ENCODE results near the gene UMAD1.

Gene UMAD1

DNA sequence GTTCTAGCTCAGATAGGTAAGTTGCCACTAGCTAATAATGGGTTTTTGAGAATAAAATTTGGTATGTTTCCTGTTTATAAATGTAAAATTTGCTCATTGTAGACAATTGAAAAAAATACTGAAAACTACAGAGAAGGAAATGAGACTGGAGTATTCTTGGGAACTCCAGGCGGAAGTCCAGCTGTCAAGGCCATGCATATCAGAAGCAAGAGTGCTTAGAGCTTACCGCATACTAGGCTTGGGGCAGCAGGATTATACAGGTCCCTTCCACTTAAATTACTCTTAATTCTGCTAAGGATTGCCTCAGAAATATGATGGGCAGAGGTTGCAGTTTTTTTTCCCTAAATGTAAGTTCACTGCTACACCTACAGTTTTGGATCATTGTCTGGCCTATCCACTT, 26.6 kb downstream of the UMAD1 start:
- no peaks in the 10 kb centered on the region for H3K4me1 ChIP-seq (ENCODE audit: control insufficient read depth, insufficient read depth, low read depth, low read length)
- H3K4ac ChIP-seq (ENCODE audit: low read depth in 1 of 2, low read length in 2 of 2), result no peak overlapping the region
- H3K27ac ChIP-seq (ENCODE audit: low read length, poor library complexity, severe bottlenecking), result no peak overlapping the region
- no peak overlapping the region for H2AK5ac ChIP-seq (ENCODE audit: low read length, severe bottlenecking)
- no peak overlapping the region for H2BK120ac ChIP-seq (ENCODE audit: low read depth, low read length)
- H2BK12ac ChIP-seq (ENCODE audit: low read length in 2 of 2), result no peak overlapping the region
- H3K79me1 ChIP-seq (replicated peaks; ENCODE audit: low read length, poor library complexity, severe bottlenecking), result peaks cover 18% of the 10 kb centered on the region
- H4K91ac ChIP-seq (ENCODE audit: low read length), result no peak overlapping the region
- H2AFZ ChIP-seq (ENCODE audit: low read depth, low read length), result no peak overlapping the region
- H3K27me3 ChIP-seq (ENCODE audit: control insufficient read depth in 1 of 2, insufficient read depth in 1 of 2, low read length in 2 of 2), result no peaks in the 10 kb centered on the region
- no peak overlapping the region for H3K18ac ChIP-seq (ENCODE audit: low read depth in 1 of 2, low read length in 2 of 2)
- no peak overlapping the region for H2BK15ac ChIP-seq (ENCODE audit: low read depth, poor library complexity, severe bottlenecking)
- H3K14ac ChIP-seq (ENCODE audit: low read length in 2 of 2), result no peak overlapping the region
- no peak overlapping the region for H3K23ac ChIP-seq (ENCODE audit: low read length in 2 of 2)
- H3K9me3 ChIP-seq (ENCODE audit: control insufficient read depth, low read length), result no peaks in the 10 kb centered on the region
- WGBS, result 86% methylated on average over 2 of the region's 2 CpGs
- no peaks in the 10 kb centered on the region for H3K36me3 ChIP-seq (ENCODE audit: control insufficient read depth in 1 of 2, insufficient read depth in 2 of 2, low read depth in 1 of 2, low read length in 2 of 2)
- no peak overlapping the region for H2BK5ac ChIP-seq (ENCODE audit: low read depth, low read length, poor library complexity, severe bottlenecking)
- H3K4me3 ChIP-seq (ENCODE audit: insufficient read depth in 1 of 2, low read depth in 1 of 2, low read length in 2 of 2), result no peak overlapping the region
- no peak overlapping the region for H3K9ac ChIP-seq (ENCODE audit: low read length)
- DNase-seq, result no peak
- no peak overlapping the region for H4K8ac ChIP-seq (ENCODE audit: low read length)
- H3K4me2 ChIP-seq (ENCODE audit: low read length, poor library complexity, severe bottlenecking), result no peak overlapping the region

DNA sequence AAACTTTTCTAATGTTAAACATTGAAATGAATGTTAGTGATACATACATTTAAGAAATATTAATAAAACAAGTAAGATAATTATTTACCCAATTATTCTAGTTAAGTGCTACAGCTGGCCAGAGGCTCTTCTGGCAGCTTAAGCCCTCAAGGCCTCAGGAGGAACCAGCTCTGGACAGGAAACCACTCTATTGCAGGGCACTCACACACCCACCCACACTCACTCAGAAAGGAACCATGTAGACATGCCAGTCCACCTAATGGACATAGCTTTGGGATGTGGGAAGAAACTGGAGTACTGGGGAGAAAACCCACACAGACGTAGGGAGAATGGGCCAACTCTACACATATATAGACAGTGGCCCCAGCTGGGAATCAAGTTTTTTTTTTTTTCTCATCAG, 28.2 kb downstream of the UMAD1 start:
- H3K4me3 ChIP-seq (ENCODE audit: insufficient read depth in 1 of 2, low read depth in 1 of 2, low read length in 2 of 2), result no peak overlapping the region
- no peaks in the 10 kb centered on the region for H3K27me3 ChIP-seq (ENCODE audit: control insufficient read depth in 1 of 2, insufficient read depth in 1 of 2, low read length in 2 of 2)
- H4K91ac ChIP-seq (ENCODE audit: low read length), result no peak overlapping the region
- no peak overlapping the region for H2BK120ac ChIP-seq (ENCODE audit: low read depth, low read length)
- peaks cover 20% of the 10 kb centered on the region for H3K79me1 ChIP-seq (replicated peaks; ENCODE audit: low read length, poor library complexity, severe bottlenecking)
- no peak overlapping the region for H3K14ac ChIP-seq (ENCODE audit: low read length in 2 of 2)
- no peaks in the 10 kb centered on the region for H3K36me3 ChIP-seq (ENCODE audit: control insufficient read depth in 1 of 2, insufficient read depth in 2 of 2, low read depth in 1 of 2, low read length in 2 of 2)
- H3K27ac ChIP-seq (ENCODE audit: low read length, poor library complexity, severe bottlenecking), result no peak overlapping the region
- H2BK15ac ChIP-seq (ENCODE audit: low read depth, poor library complexity, severe bottlenecking), result no peak overlapping the region
- no peak overlapping the region for H3K4ac ChIP-seq (ENCODE audit: low read depth in 1 of 2, low read length in 2 of 2)
- H3K23ac ChIP-seq (ENCODE audit: low read length in 2 of 2), result no peak overlapping the region
- H3K4me2 ChIP-seq (ENCODE audit: low read length, poor library complexity, severe bottlenecking), result no peak overlapping the region
- no peak for DNase-seq
- no peak overlapping the region for H2BK5ac ChIP-seq (ENCODE audit: low read depth, low read length, poor library complexity, severe bottlenecking)
- no peak overlapping the region for H2AFZ ChIP-seq (ENCODE audit: low read depth, low read length)
- H3K18ac ChIP-seq (ENCODE audit: low read depth in 1 of 2, low read length in 2 of 2), result no peak overlapping the region
- no peaks in the 10 kb centered on the region for H3K9me3 ChIP-seq (ENCODE audit: control insufficient read depth, low read length)
- no peak overlapping the region for H2AK5ac ChIP-seq (ENCODE audit: low read length, severe bottlenecking)
- H2BK12ac ChIP-seq (ENCODE audit: low read length in 2 of 2), result no peak overlapping the region
- no peak overlapping the region for H4K8ac ChIP-seq (ENCODE audit: low read length)
- H3K9ac ChIP-seq (ENCODE audit: low read length), result no peak overlapping the region
- no CpG with 5 or more reads among the region's 1 CpG for WGBS
- no peaks in the 10 kb centered on the region for H3K4me1 ChIP-seq (ENCODE audit: control insufficient read depth, insufficient read depth, low read depth, low read length)

DNA sequence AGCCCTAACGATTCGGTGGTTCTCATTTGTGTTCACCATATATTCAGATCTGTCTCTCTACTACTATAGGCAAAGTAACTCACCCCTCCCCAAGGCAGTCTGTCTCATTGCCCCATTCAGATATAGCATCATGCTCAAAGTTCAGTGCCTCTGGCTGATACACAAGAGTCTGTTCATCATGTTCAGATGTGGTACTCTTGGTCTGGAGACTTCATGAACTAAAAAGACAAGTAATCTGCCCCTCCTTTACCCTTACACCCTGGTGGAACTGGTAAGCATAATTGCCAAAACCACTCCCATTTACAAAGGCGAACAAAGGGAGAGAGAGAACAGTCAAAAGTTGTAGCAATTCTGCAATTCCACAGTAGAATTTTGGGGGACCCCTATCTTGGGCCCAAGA, 29.9 kb downstream of the UMAD1 start:
- no peak overlapping the region for H3K4ac ChIP-seq (ENCODE audit: low read depth in 1 of 2, low read length in 2 of 2)
- H2BK5ac ChIP-seq (ENCODE audit: low read depth, low read length, poor library complexity, severe bottlenecking), result no peak overlapping the region
- H3K23ac ChIP-seq (ENCODE audit: low read length in 2 of 2), result no peak overlapping the region
- H3K14ac ChIP-seq (ENCODE audit: low read length in 2 of 2), result no peak overlapping the region
- no peak overlapping the region for H3K9ac ChIP-seq (ENCODE audit: low read length)
- H2AK5ac ChIP-seq (ENCODE audit: low read length, severe bottlenecking), result no peak overlapping the region
- H3K27ac ChIP-seq (ENCODE audit: low read length, poor library complexity, severe bottlenecking), result no peak overlapping the region
- no peak overlapping the region for H3K18ac ChIP-seq (ENCODE audit: low read depth in 1 of 2, low read length in 2 of 2)
- H3K9me3 ChIP-seq (ENCODE audit: control insufficient read depth, low read length), result no peaks in the 10 kb centered on the region
- H3K4me2 ChIP-seq (ENCODE audit: low read length, poor library complexity, severe bottlenecking), result no peak overlapping the region
- no peak overlapping the region for H4K8ac ChIP-seq (ENCODE audit: low read length)
- H3K36me3 ChIP-seq (ENCODE audit: control insufficient read depth in 1 of 2, insufficient read depth in 2 of 2, low read depth in 1 of 2, low read length in 2 of 2), result peaks cover 0 to 5% of the 10 kb centered on the region in 2 experiments
- no peaks in the 10 kb centered on the region for H3K4me1 ChIP-seq (ENCODE audit: control insufficient read depth, insufficient read depth, low read depth, low read length)
- peaks cover 20% of the 10 kb centered on the region for H3K79me1 ChIP-seq (replicated peaks; ENCODE audit: low read length, poor library complexity, severe bottlenecking)
- H2AFZ ChIP-seq (ENCODE audit: low read depth, low read length), result no peak overlapping the region
- H4K91ac ChIP-seq (ENCODE audit: low read length), result no peak overlapping the region
- no peak overlapping the region for H3K4me3 ChIP-seq (ENCODE audit: insufficient read depth in 1 of 2, low read depth in 1 of 2, low read length in 2 of 2)
- no peaks in the 10 kb centered on the region for H3K27me3 ChIP-seq (ENCODE audit: control insufficient read depth in 1 of 2, insufficient read depth in 1 of 2, low read length in 2 of 2)
- H2BK12ac ChIP-seq (ENCODE audit: low read length in 2 of 2), result no peak overlapping the region
- no peak overlapping the region for H2BK120ac ChIP-seq (ENCODE audit: low read depth, low read length)
- 96% methylated on average over 3 of the region's 3 CpGs for WGBS
- H2BK15ac ChIP-seq (ENCODE audit: low read depth, poor library complexity, severe bottlenecking), result no peak overlapping the region
- DNase-seq, result no peak

DNA sequence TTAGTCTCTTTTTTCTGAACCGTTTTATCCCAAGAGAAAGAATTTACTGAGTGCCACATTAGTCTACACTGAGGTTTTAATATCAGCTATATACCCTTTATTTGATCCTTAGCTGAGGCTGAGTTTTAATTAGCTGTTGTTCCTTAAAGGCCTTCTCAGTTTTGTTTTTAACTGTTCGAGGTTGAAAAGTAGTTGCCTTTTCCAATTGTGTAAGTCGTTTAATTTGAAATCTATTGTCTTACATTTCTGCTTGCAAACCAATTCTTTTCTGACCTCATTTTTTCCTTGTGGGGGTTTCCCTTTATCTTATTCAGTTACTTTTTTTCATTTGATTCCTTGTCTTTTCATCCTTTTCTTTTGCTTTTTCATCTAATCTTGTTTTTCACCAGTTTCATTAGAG, 30.8 kb downstream of the UMAD1 start:
- Histone ChIP-seq H2AK5ac (ENCODE audit: low read length, severe bottlenecking) (no peak overlapping the region), H2AFZ (ENCODE audit: low read depth, low read length) (no peak overlapping the region), H3K23ac (ENCODE audit: low read length in 2 of 2) (no peak overlapping the region), H3K27me3 (ENCODE audit: control insufficient read depth in 1 of 2, insufficient read depth in 1 of 2, low read length in 2 of 2) (no peaks in the 10 kb centered on the region), H2BK5ac (ENCODE audit: low read depth, low read length, poor library complexity, severe bottlenecking) (no peak overlapping the region), H4K8ac (ENCODE audit: low read length) (no peak overlapping the region), H3K18ac (ENCODE audit: low read depth in 1 of 2, low read length in 2 of 2) (no peak overlapping the region), H3K4me2 (ENCODE audit: low read length, poor library complexity, severe bottlenecking) (no peak overlapping the region), H3K4me1 (ENCODE audit: control insufficient read depth, insufficient read depth, low read depth, low read length) (no peaks in the 10 kb centered on the region), H2BK120ac (ENCODE audit: low read depth, low read length) (no peak overlapping the region), H3K4ac (ENCODE audit: low read depth in 1 of 2, low read length in 2 of 2) (no peak overlapping the region), H4K91ac (ENCODE audit: low read length) (no peak overlapping the region), H2BK15ac (ENCODE audit: low read depth, poor library complexity, severe bottlenecking) (no peak overlapping the region), H3K9ac (ENCODE audit: low read length) (no peak overlapping the region), H3K27ac (ENCODE audit: low read length, poor library complexity, severe bottlenecking) (no peak overlapping the region), H3K4me3 (ENCODE audit: insufficient read depth in 1 of 2, low read depth in 1 of 2, low read length in 2 of 2) (no peak overlapping the region), H3K36me3 (ENCODE audit: control insufficient read depth in 1 of 2, insufficient read depth in 2 of 2, low read depth in 1 of 2, low read length in 2 of 2) (peaks cover 5 to 10% of the 10 kb centered on the region in 2 experiments), H3K14ac (ENCODE audit: low read length in 2 of 2) (no peak overlapping the region), H3K9me3 (ENCODE audit: control insufficient read depth, low read length) (no peaks in the 10 kb centered on the region), H2BK12ac (ENCODE audit: low read length in 2 of 2) (no peak overlapping the region), H3K79me1 (replicated peaks; ENCODE audit: low read length, poor library complexity, severe bottlenecking) (peaks cover 23% of the 10 kb centered on the region)
- DNase-seq, result no peak
- 0% methylated on average over 1 of the region's 3 CpGs for WGBS

Data from mesenchymal stem cell (in vitro differentiated cells and primary cell).